Fibroblast of lung (primary cell): ENCODE results near the gene MRPS5. TPM values are rescaled to one million over a fixed set of nuclear protein-coding genes. Genes with fewer than 3 reads are reported as not detected.

Experiments
- DNase-seq, 2 donors: peaks; one replicate each; pipeline versions ENCODE4 v3.0.0 to v3.0.0-alpha.2; 2010; ENCODE audit warnings: low read depth in 2 of 2
- H2AFZ ChIP-seq: 2 replicates; pipeline ENCODE4 v1.5.1; 2012; ENCODE audit warnings: low read length, control low read depth, inconsistent platforms
- H3K27ac ChIP-seq: 2 replicates; pipeline ENCODE4 v1.5.1; 2011; ENCODE audit warnings: low read length, control low read depth; ENCODE audit not compliant: insufficient read depth
- H3K27me3 ChIP-seq: 2 replicates; pipeline ENCODE4 v1.5.1; 2011; ENCODE audit warnings: mild to moderate bottlenecking, low read length; ENCODE audit not compliant: control insufficient read depth, insufficient read depth
- H3K36me3 ChIP-seq: 2 replicates; pipeline ENCODE4 v1.5.1; 2011; ENCODE audit warnings: low read length; ENCODE audit not compliant: control insufficient read depth, insufficient read depth
- H3K4me1 ChIP-seq: 2 replicates; pipeline ENCODE4 v1.5.1; 2011; ENCODE audit warnings: low read length; ENCODE audit not compliant: control insufficient read depth, insufficient read depth; ENCODE audit errors: extremely low read depth
- H3K4me2 ChIP-seq: 2 replicates; pipeline ENCODE4 v1.5.1; 2011; ENCODE audit warnings: low read length, control low read depth; ENCODE audit not compliant: insufficient read depth; ENCODE audit errors: extremely low read depth
- H3K4me3 ChIP-seq, 4 experiments: fragments of 200-600 bp in 1 of 4; sonication (generic) in 1 of 4; replicated peaks in 1 of 4; 2 replicates each; pipeline ENCODE4 v1.5.1; 2011 to 2016; ENCODE audit warnings: low read length in 4 of 4, low read depth in 3 of 4, mild to moderate bottlenecking in 3 of 4, control low read depth in 2 of 4, inconsistent platforms in 1 of 4, mixed read lengths in 1 of 4; ENCODE audit not compliant: insufficient read depth in 1 of 4; ENCODE audit errors: control extremely low read depth in 1 of 4
- H3K79me2 ChIP-seq: 2 replicates; pipeline ENCODE4 v1.5.1; 2012; ENCODE audit warnings: mild to moderate bottlenecking, low read length, inconsistent platforms; ENCODE audit not compliant: control insufficient read depth, insufficient read depth
- H3K9ac ChIP-seq: 2 replicates; pipeline ENCODE4 v1.5.1; 2011; ENCODE audit warnings: mild to moderate bottlenecking, low read length, control low read depth; ENCODE audit not compliant: insufficient read depth
- H3K9me3 ChIP-seq: 2 replicates; pipeline ENCODE4 v1.5.1; 2012; ENCODE audit warnings: low read depth, low read length; ENCODE audit not compliant: control insufficient read depth, insufficient read depth
- H4K20me1 ChIP-seq: 2 replicates; pipeline ENCODE4 v1.5.1; 2011; ENCODE audit warnings: low read length; ENCODE audit not compliant: control insufficient read depth, insufficient read depth; ENCODE audit errors: extremely low read depth
- CTCF ChIP-seq, 2 donors: IDR thresholded peaks in 1 of 2; conservative IDR thresholded peaks in 1 of 2; 1 replicate in 1 of 2; 2 replicates in 1 of 2; pipeline ENCODE4 v1.5.1; 2011 to 2012; ENCODE audit warnings: low read length in 2 of 2, control low read depth in 1 of 2, inconsistent platforms in 1 of 2, low read depth in 1 of 2, mild to moderate bottlenecking in 1 of 2
- EZH2 ChIP-seq: IDR thresholded peaks from 2 replicates; pipeline ENCODE4 v1.5.1; 2012; ENCODE audit warnings: low read length, control low read depth, mild to moderate bottlenecking; ENCODE audit errors: missing control alignments
- polyA plus RNA-seq, 2 donors: library from polyadenylated mRNA; depleted of rRNA in 1 of 2; stranded (reverse) in 1 of 2; unstranded in 1 of 2; fragments of >200 nt; gene quantifications; 2 replicates each; pipeline ENCODE4 v1.2.1, GENCODE V29; 2011 to 2012; ENCODE audit warnings: missing spikeins in 1 of 2
- total RNA-seq: library from RNA; depleted of rRNA; stranded (reverse); fragments of >200 nt; gene quantifications from 2 replicates; pipeline ENCODE4 v1.2.1, GENCODE V29; 2014

Gene MRPS5
- total and polyA plus RNA-seq, 2 donors (not counting 1 experiment from before 2014, with no cell fraction given): 46.2 to 61.1 TPM

GRCh38 chr2:95061119-95061512, 60.5 kb downstream of the MRPS5 start:
- no peak overlapping the region for H3K27ac ChIP-seq
- H3K9me3 ChIP-seq: no peaks in the 10 kb centered on the region
- no peaks in the 10 kb centered on the region for H3K36me3 ChIP-seq
- no peaks in the 10 kb centered on the region for H3K4me1 ChIP-seq
- no peak for DNase-seq
- no peak overlapping the region for H3K4me3 ChIP-seq
- no peak overlapping the region for H2AFZ ChIP-seq
- H3K4me2 ChIP-seq: no peak overlapping the region
- H4K20me1 ChIP-seq: no peaks in the 10 kb centered on the region
- TF ChIP-seq CTCF (conservative IDR thresholded peaks at IDR 0.05 in 1 of 2, IDR thresholded peaks at IDR 0.05 in 1 of 2; ENCODE audit: low read depth in 1 of 2, low read length in 2 of 2) (no peak), EZH2 (no peak)
- H3K27me3 ChIP-seq: no peaks in the 10 kb centered on the region
- H3K79me2 ChIP-seq: no peaks in the 10 kb centered on the region
- no peak overlapping the region for H3K9ac ChIP-seq

DNA sequence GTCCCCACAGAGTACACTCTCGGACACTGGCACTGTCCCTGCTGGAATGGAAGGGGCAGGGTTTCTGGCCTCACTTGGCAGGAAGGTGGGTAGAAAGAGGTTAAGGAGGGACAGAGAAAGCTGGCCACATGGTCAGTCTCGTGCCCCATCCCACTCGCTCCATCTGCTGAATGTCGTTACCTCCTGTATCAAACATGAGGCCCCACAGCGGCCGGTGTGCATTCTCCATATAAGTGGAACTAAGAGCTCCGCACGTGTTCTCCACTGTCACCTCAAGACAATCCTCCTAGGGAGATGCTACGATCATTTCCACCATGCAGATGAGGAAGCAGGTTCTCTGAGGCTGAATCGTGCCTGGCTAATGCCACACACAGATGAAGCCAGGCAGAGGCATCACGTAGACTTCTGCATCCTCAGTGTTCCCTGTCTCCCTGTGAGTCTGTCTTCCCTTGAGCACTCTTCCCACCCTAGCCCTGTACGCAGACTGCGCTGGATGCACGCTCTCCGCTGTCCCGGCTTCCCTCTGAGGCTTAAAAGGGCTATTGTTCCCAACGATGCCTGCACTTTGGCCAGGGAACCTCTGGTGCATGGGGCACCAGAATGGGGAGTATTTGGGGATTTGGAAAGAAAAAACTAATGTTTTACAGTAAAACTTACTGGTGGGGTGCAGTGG, 61.0 kb downstream of the MRPS5 start:
- Histone ChIP-seq H3K4me2 (no peak overlapping the region), H3K27me3 (no peaks in the 10 kb centered on the region), H2AFZ (no peak overlapping the region), H4K20me1 (no peaks in the 10 kb centered on the region), H3K79me2 (no peaks in the 10 kb centered on the region), H3K4me3 (no peak overlapping the region), H3K9ac (no peak overlapping the region), H3K4me1 (no peaks in the 10 kb centered on the region), H3K9me3 (no peaks in the 10 kb centered on the region), H3K27ac (no peak overlapping the region), H3K36me3 (no peaks in the 10 kb centered on the region)
- no peak for TF ChIP-seq EZH2
- no peak for TF ChIP-seq CTCF (conservative IDR thresholded peaks at IDR 0.05 in 1 of 2, IDR thresholded peaks at IDR 0.05 in 1 of 2; ENCODE audit: low read depth in 1 of 2, low read length in 2 of 2)
- DNase-seq: no peak

DNA sequence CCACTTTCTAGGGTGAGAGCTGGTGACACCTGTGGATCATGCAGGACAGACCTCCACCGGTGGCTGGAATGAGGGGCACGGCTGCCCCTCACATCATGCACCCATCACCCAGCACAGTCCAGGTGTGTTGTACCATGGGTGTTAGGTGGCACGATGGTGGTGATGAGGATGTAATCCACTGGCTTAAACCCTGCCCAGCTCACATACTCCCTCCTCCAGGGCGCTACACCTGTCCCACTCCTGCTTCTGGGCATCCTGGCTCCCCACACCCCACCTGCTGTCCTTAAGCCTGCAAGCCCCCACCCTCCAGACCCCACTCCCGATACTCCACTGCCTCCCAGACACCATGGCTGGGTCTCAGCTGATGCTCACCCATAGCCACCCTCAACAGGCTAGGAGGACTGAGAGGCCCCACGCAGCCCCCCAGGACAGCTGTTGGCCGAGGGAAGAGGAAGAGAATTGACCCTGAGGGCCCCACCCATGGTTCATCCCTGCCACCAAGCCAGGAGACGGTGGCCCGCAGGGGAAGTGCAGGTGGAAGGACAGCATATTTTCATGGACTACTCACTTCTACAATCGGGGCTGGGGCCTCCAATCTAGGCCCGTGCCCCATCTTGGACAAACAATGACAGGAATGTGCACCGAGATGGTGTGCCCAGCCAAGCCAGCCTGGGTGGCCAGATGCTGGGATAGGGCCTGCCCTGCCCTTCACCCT, 61.8 kb downstream of the MRPS5 start:
- Histone ChIP-seq H3K9ac (no peak overlapping the region), H3K27ac (no peak overlapping the region), H3K79me2 (no peaks in the 10 kb centered on the region), H3K9me3 (no peaks in the 10 kb centered on the region), H3K36me3 (no peaks in the 10 kb centered on the region), H3K4me2 (no peak overlapping the region), H2AFZ (no peak overlapping the region), H3K4me3 (no peak overlapping the region), H4K20me1 (no peaks in the 10 kb centered on the region), H3K4me1 (no peaks in the 10 kb centered on the region), H3K27me3 (no peaks in the 10 kb centered on the region)
- DNase-seq: no peak
- TF ChIP-seq EZH2: no peak
- TF ChIP-seq CTCF (conservative IDR thresholded peaks at IDR 0.05 in 1 of 2, IDR thresholded peaks at IDR 0.05 in 1 of 2; ENCODE audit: low read depth in 1 of 2, low read length in 2 of 2): no peak
